ENCODE measurements around the gene CEBPB. TPM values are rescaled to one million over a fixed set of nuclear protein-coding genes. Genes with fewer than 3 reads are reported as not detected.
"Not testable (repeated sequence)": the region's sequence is repeated elsewhere in the genome, so short reads cannot be mapped to it uniquely, and the experiment has no call there.

Gene CEBPB
- total RNA-seq, 2 experiments from 2014 or later: 17.9 to 24.1 TPM

GRCh38 chr20:50152394-50153152 is 38.1 kb upstream of the CEBPB start:
- no peaks in the 10 kb centered on the region for H3K27me3 Mint-ChIP-seq
- no peak for DNase-seq
- H3K27ac Mint-ChIP-seq: peak overlapping the region; percentile 91
- CTCF ChIA-PET: interaction anchor here (0.6 to 3.7 kb wide), 13 partner anchors 9 to 312 kb away, joined by 3 to 32 read pairs (median 5); partner anchors contain the start of gene UBE2V1
- POLR2A ChIA-PET: interaction anchor here (0.6 to 0.9 kb wide), 2 partner anchors 19 to 339 kb away, joined by 3 read pairs; no protein-coding TSS in a partner anchor
- H3K4me3 Mint-ChIP-seq: peak overlapping the region; percentile 90
- peaks cover 26% of the 10 kb centered on the region for H3K36me3 Mint-ChIP-seq (ENCODE audit: low read depth)
- peaks cover 60% of the 10 kb centered on the region for H3K4me1 Mint-ChIP-seq
- no peaks in the 10 kb centered on the region for H3K9me3 Mint-ChIP-seq

- Mint-ChIP-seq H3K4me3 (peak overlapping the region; percentile 90), H3K9me3 (no peaks in the 10 kb centered on the region), H3K36me3 (ENCODE audit: low read depth) (peaks cover 23% of the 10 kb centered on the region), H3K27ac (peak overlapping the region; percentile 91), H3K27me3 (no peaks in the 10 kb centered on the region), H3K4me1 (peaks cover 55% of the 10 kb centered on the region)
- ChIA-PET POLR2A (interaction anchor here (0.9 kb wide), 2 partner anchors 40 to 340 kb away, joined by 3 read pairs; partner anchors contain the start of gene UBE2V1), CTCF (interaction anchor here (0.6 to 3.7 kb wide), 15 partner anchors 9 to 311 kb away, joined by 3 to 32 read pairs (median 5); partner anchors contain the start of gene UBE2V1)
- no peak for DNase-seq
Measured at GRCh38 chr20:50153153-50153499, 37.5 kb upstream of the CEBPB start.

GRCh38 chr20:50153500-50154377 is 36.9 kb upstream of the CEBPB start, which contains the start of gene PEDS1:
TSS of gene PEDS1 (minus strand) at chr20:50153723. CDS start at chr20:50153637, 86 bp downstream.
- H3K27me3 Mint-ChIP-seq: no peaks in the 10 kb centered on the region
- peaks cover 19% of the 10 kb centered on the region for H3K36me3 Mint-ChIP-seq (ENCODE audit: low read depth)
- H3K27ac Mint-ChIP-seq: peak within 1 kb of the TSS; percentile 91
- H3K4me1 Mint-ChIP-seq: peaks cover 48% of the 10 kb centered on the region
- H3K9me3 Mint-ChIP-seq: no peaks in the 10 kb centered on the region
- H3K4me3 Mint-ChIP-seq: peak within 1 kb of the TSS; percentile 90
- CTCF ChIA-PET: interaction anchor here (0.6 to 3.7 kb wide), 16 partner anchors 9 to 310 kb away, joined by 3 to 32 read pairs (median 5); partner anchors contain the start of gene UBE2V1
- DNase-seq: peak; percentile 85
- POLR2A ChIA-PET: interaction anchor here (0.7 to 1.3 kb wide), 5 partner anchors 12 to 340 kb away, joined by 3 to 4 read pairs (median 3); partner anchors contain the start of gene UBE2V1

GRCh38 chr20:50161494-50161893 is 29.1 kb upstream of the CEBPB start:
- DNase-seq; H3K9me3 Mint-ChIP-seq; CTCF ChIA-PET; POLR2A ChIA-PET; H3K4me3 Mint-ChIP-seq; H3K27me3 Mint-ChIP-seq; H3K27ac Mint-ChIP-seq; H3K36me3 Mint-ChIP-seq (ENCODE audit: low read depth): not testable (repeated sequence)
- H3K4me1 Mint-ChIP-seq: peaks cover 11% of the 10 kb centered on the region

- H3K27ac Mint-ChIP-seq: no peak overlapping the region
- H3K4me1 Mint-ChIP-seq: peaks cover 11% of the 10 kb centered on the region
- no peak overlapping the region for H3K4me3 Mint-ChIP-seq
- no peaks in the 10 kb centered on the region for H3K36me3 Mint-ChIP-seq (ENCODE audit: low read depth)
- H3K27me3 Mint-ChIP-seq: no peaks in the 10 kb centered on the region
- no peak for DNase-seq
- CTCF ChIA-PET: no interaction called here
- no peaks in the 10 kb centered on the region for H3K9me3 Mint-ChIP-seq
- POLR2A ChIA-PET: no interaction called here
Measured at GRCh38 chr20:50163570-50164317, 26.9 kb upstream of the CEBPB start.

GRCh38 chr20:50165684-50166554 is 24.7 kb upstream of the CEBPB start:
- Mint-ChIP-seq H3K4me3 (peak overlapping the region; percentile 32), H3K27ac (peak overlapping the region; percentile 85), H3K36me3 (ENCODE audit: low read depth) (no peaks in the 10 kb centered on the region), H3K9me3 (peaks cover 2% of the 10 kb centered on the region), H3K27me3 (peaks cover 2% of the 10 kb centered on the region), H3K4me1 (peaks cover 14% of the 10 kb centered on the region)
- ChIA-PET CTCF (interaction anchor here (0.6 to 4.8 kb wide), 9 partner anchors 13 to 627 kb away, joined by 3 to 32 read pairs (median 3); partner anchors contain the start of gene PEDS1), POLR2A (interaction anchor here (0.7 to 1.4 kb wide), 2 partner anchors 12 to 43 kb away, joined by 3 read pairs; no protein-coding TSS in a partner anchor)
- DNase-seq: peak; percentile 72

- Mint-ChIP-seq H3K4me3 (no peak overlapping the region), H3K27me3 (peaks cover 11% of the 10 kb centered on the region), H3K36me3 (ENCODE audit: low read depth) (no peaks in the 10 kb centered on the region), H3K4me1 (peaks cover 22% of the 10 kb centered on the region), H3K9me3 (peaks cover 2% of the 10 kb centered on the region), H3K27ac (no peak overlapping the region)
- peak; percentile 82 for DNase-seq
- ChIA-PET POLR2A (interaction anchor here (0.6 to 0.7 kb wide), 2 partner anchors 50 to 190 kb away, joined by 3 to 4 read pairs; no protein-coding TSS in a partner anchor), CTCF (interaction anchor here (0.6 to 4.8 kb wide), 22 partner anchors 9 to 318 kb away, joined by 3 to 32 read pairs (median 4); partner anchors contain the start of gene PEDS1)
Measured at GRCh38 chr20:50169329-50169823, 21.3 kb upstream of the CEBPB start.

GRCh38 chr20:50170549-50171220 is 19.9 kb upstream of the CEBPB start:
- Mint-ChIP-seq H3K36me3 (ENCODE audit: low read depth) (no peaks in the 10 kb centered on the region), H3K27ac (no peak overlapping the region), H3K27me3 (peaks cover 11% of the 10 kb centered on the region), H3K4me3 (no peak overlapping the region), H3K4me1 (peaks cover 19% of the 10 kb centered on the region), H3K9me3 (peaks cover 2% of the 10 kb centered on the region)
- no peak for DNase-seq
- ChIA-PET POLR2A (no interaction called here), CTCF (interaction anchor here (0.6 to 3.1 kb wide), 7 partner anchors 15 to 291 kb away, joined by 3 to 19 read pairs (median 6); no protein-coding TSS in a partner anchor)

- H3K27me3 Mint-ChIP-seq: peaks cover 11% of the 10 kb centered on the region
- no peak overlapping the region for H3K27ac Mint-ChIP-seq
- POLR2A ChIA-PET: interaction anchor here (0.7 kb wide), 1 partner anchor 56 kb away, joined by 3 read pairs; no protein-coding TSS in a partner anchor
- DNase-seq: no peak
- no peak overlapping the region for H3K4me3 Mint-ChIP-seq
- no peaks in the 10 kb centered on the region for H3K36me3 Mint-ChIP-seq (ENCODE audit: low read depth)
- H3K4me1 Mint-ChIP-seq: peaks cover 11% of the 10 kb centered on the region
- CTCF ChIA-PET: interaction anchor here (0.6 to 1.5 kb wide), 4 partner anchors 52 to 291 kb away, joined by 3 to 7 read pairs (median 4); no protein-coding TSS in a partner anchor
- peaks cover 2% of the 10 kb centered on the region for H3K9me3 Mint-ChIP-seq
Measured at GRCh38 chr20:50172347-50173013, 18.1 kb upstream of the CEBPB start.

- no peak overlapping the region for H3K4me3 Mint-ChIP-seq
- no peak for DNase-seq
- ChIA-PET CTCF (interaction anchor here (2.6 to 6.9 kb wide), 2 partner anchors 54 to 290 kb away, joined by 11 to 33 read pairs; no protein-coding TSS in a partner anchor), POLR2A (no interaction called here)
- H3K36me3 Mint-ChIP-seq (ENCODE audit: low read depth): no peaks in the 10 kb centered on the region
- H3K27me3 Mint-ChIP-seq: peaks cover 9% of the 10 kb centered on the region
- H3K9me3 Mint-ChIP-seq: peaks cover under 1% of the 10 kb centered on the region
- no peak overlapping the region for H3K27ac Mint-ChIP-seq
- H3K4me1 Mint-ChIP-seq: peaks cover 8% of the 10 kb centered on the region
Measured at GRCh38 chr20:50174456-50174855, 16.2 kb upstream of the CEBPB start.

Data from activated CD4-positive, alpha-beta T cell treated with anti-CD3 and anti-CD28 coated beads, Interleukin-2, amount 10 ng/mL, durations not matched to agents 7 days and 5 days (primary cell).